GM23248 (cell line): ENCODE measurements around the gene SOX6. TPM values are rescaled to one million over a fixed set of nuclear protein-coding genes. Genes with fewer than 3 reads are reported as not detected.

ENCODE experiments used
- DNase-seq: peaks from one replicate; pipeline ENCODE4 v3.0.0-alpha.2; 2015
- H2AFZ ChIP-seq: fragments of 200-600 bp; sonication (generic); 2 replicates; pipeline ENCODE4 v1.6.1; 2016; ENCODE audit warnings: antibody characterized with exemption
- H3F3A ChIP-seq: fragments of 200-600 bp; sonication (generic); 2 replicates; pipeline ENCODE4 v1.6.1; 2016; ENCODE audit warnings: mild to moderate bottlenecking, antibody characterized with exemption, mixed run types; ENCODE audit not compliant: insufficient read depth
- H3K27ac ChIP-seq: fragments of 200-600 bp; sonication (generic); 2 replicates; pipeline ENCODE4 v1.5.1; 2016; ENCODE audit warnings: mild to moderate bottlenecking
- H3K27me3 ChIP-seq: fragments of 200-600 bp; sonication (generic); replicated peaks from 2 replicates; pipeline ENCODE4 v1.6.1; 2016; ENCODE audit warnings: mild to moderate bottlenecking; ENCODE audit not compliant: insufficient read depth
- H3K36me3 ChIP-seq: fragments of 200-600 bp; sonication (generic); 2 replicates; pipeline ENCODE4 v1.6.1; 2016; ENCODE audit warnings: low read depth, mild to moderate bottlenecking
- H3K4me1 ChIP-seq: fragments of 200-600 bp; sonication (generic); 2 replicates; pipeline ENCODE4 v1.6.1; 2016; ENCODE audit warnings: mild to moderate bottlenecking; ENCODE audit not compliant: insufficient read depth
- H3K4me2 ChIP-seq: fragments of 200-600 bp; sonication (generic); one replicate; pipeline ENCODE4 v1.6.1; 2016; ENCODE audit warnings: mild to moderate bottlenecking; ENCODE audit not compliant: unreplicated experiment
- H3K4me3 ChIP-seq: fragments of 200-600 bp; sonication (generic); 2 replicates; pipeline ENCODE4 v1.5.1; 2016; ENCODE audit warnings: mild to moderate bottlenecking
- H3K79me2 ChIP-seq: fragments of 200-600 bp; sonication (generic); 2 replicates; pipeline ENCODE4 v1.6.1; 2016; ENCODE audit warnings: mild to moderate bottlenecking; ENCODE audit not compliant: insufficient read depth
- H3K9ac ChIP-seq: fragments of 200-600 bp; sonication (generic); 2 replicates; pipeline ENCODE4 v1.6.1; 2016; ENCODE audit warnings: mild to moderate bottlenecking
- H3K9me2 ChIP-seq: fragments of 200-600 bp; sonication (generic); 2 replicates; pipeline ENCODE4 v1.6.1; 2016; ENCODE audit warnings: mixed run types, mild to moderate bottlenecking, moderate library complexity; ENCODE audit not compliant: insufficient read depth
- H3K9me3 ChIP-seq: fragments of 200-600 bp; sonication (generic); one replicate; pipeline ENCODE4 v1.6.1; 2017; ENCODE audit warnings: low read depth
- H4K20me1 ChIP-seq: fragments of 200-600 bp; sonication (generic); 2 replicates; pipeline ENCODE4 v1.6.0; 2016; ENCODE audit not compliant: insufficient read depth
- EZH2 ChIP-seq: fragments of 200-600 bp; sonication (generic); IDR thresholded peaks from 2 replicates; pipeline ENCODE4 v1.6.1; 2018; ENCODE audit warnings: antibody characterized with exemption, mild to moderate bottlenecking; ENCODE audit not compliant: insufficient read depth, poor library complexity, severe bottlenecking
- EZH2phosphoT487 ChIP-seq: fragments of 200-600 bp; sonication (generic); IDR thresholded peaks from 2 replicates; pipeline ENCODE4 v1.6.1; 2018; ENCODE audit warnings: antibody characterized with exemption, moderate library complexity, mild to moderate bottlenecking, low read depth; ENCODE audit not compliant: insufficient read depth
- WGBS, 2 experiments: methylation state at CpG; one replicate each; pipeline ENCODE4 v1.1.6; 2015 to 2017; ENCODE audit warnings: low lambda C conversion rate in 2 of 2, low coverage in 1 of 2; ENCODE audit errors: missing lambda C conversion rate in 2 of 2; 5-methylcytosine and 5-hydroxymethylcytosine counted together
- in situ Hi-C: fragments of 300-500 bp; cut with MboI; formaldehyde crosslinking; loops from 2 replicates; pipeline ENCODE4 v1.15.0; 2020
- polyA plus RNA-seq: library from polyadenylated mRNA; unstranded; fragments of >200 nt; fragmentation: Nextera tagmentation; extraction: Ambion mirVana; gene quantifications from 2 replicates; pipeline ENCODE4 v1.2.1, GENCODE V29; 2016
- total RNA-seq: library from RNA; depleted of rRNA; stranded (reverse); fragments of >200 nt; shearing (Covaris generic); gene quantifications from 2 replicates; pipeline ENCODE4 v1.2.3, GENCODE V29; 2014

SOX6 gene
- total and polyA plus RNA-seq, 2 experiments from 2014 or later: under 0.01 to 0.49 TPM

- no peak overlapping the region for H2AFZ ChIP-seq
Measured at GRCh38 chr11:16087886-16088285, 268.5 kb downstream of the SOX6 start.

GRCh38 chr11:16086229-16086819 is 270.0 kb downstream of the SOX6 start:
- 34 to 40% methylated on average over 7 of the region's 7 CpGs for WGBS, 2 experiments
- Histone ChIP-seq H3K79me2 (no peaks in the 10 kb centered on the region), H3F3A (no peaks in the 10 kb centered on the region), H3K27ac (no peak overlapping the region), H3K9ac (no peak overlapping the region), H3K9me3 (no peaks in the 10 kb centered on the region), H3K4me3 (no peak overlapping the region), H3K4me1 (no peaks in the 10 kb centered on the region), H3K36me3 (no peaks in the 10 kb centered on the region), H3K27me3 (peaks cover 19% of the 10 kb centered on the region), H3K4me2 (no peak overlapping the region), H2AFZ (no peak overlapping the region), H3K9me2 (no peaks in the 10 kb centered on the region), H4K20me1 (no peaks in the 10 kb centered on the region)
- TF ChIP-seq EZH2 (no peak), EZH2phosphoT487 (no peak)
- DNase-seq: no peak
- in situ Hi-C loops: no loop called here

More at GRCh38 chr11:16087886-16088285, 268.5 kb downstream of the SOX6 start:
- no peaks in the 10 kb centered on the region for H3K79me2 ChIP-seq
- in situ Hi-C loops: no loop called here
- H3K36me3 ChIP-seq: no peaks in the 10 kb centered on the region
- TF ChIP-seq EZH2: no peak
- TF ChIP-seq EZH2phosphoT487: no peak
- H3K4me1 ChIP-seq: no peaks in the 10 kb centered on the region
- no peak overlapping the region for H3K4me2 ChIP-seq
- no peak for DNase-seq
- H3K9ac ChIP-seq: no peak overlapping the region
- H3K4me3 ChIP-seq: no peak overlapping the region
- H3F3A ChIP-seq: no peaks in the 10 kb centered on the region
- H3K9me3 ChIP-seq: no peaks in the 10 kb centered on the region
- WGBS, 2 experiments: 17 to 21% methylated on average over 2 of the region's 2 CpGs
- H3K27ac ChIP-seq: no peak overlapping the region
- no peaks in the 10 kb centered on the region for H4K20me1 ChIP-seq
- H3K27me3 ChIP-seq: peaks cover 5% of the 10 kb centered on the region; the same call in 1 of the 2 replicates
- no peaks in the 10 kb centered on the region for H3K9me2 ChIP-seq

GRCh38 chr11:16082095-16083055 is 274.0 kb downstream of the SOX6 start:
- no peaks in the 10 kb centered on the region for H3K36me3 ChIP-seq
- no peak for TF ChIP-seq EZH2phosphoT487
- no peak for TF ChIP-seq EZH2
- H3K9me3 ChIP-seq: no peaks in the 10 kb centered on the region
- H3K27ac ChIP-seq: no peak overlapping the region
- H3K9ac ChIP-seq: no peak overlapping the region
- in situ Hi-C loops: no loop called here
- H3K4me3 ChIP-seq: no peak overlapping the region
- no peaks in the 10 kb centered on the region for H3K79me2 ChIP-seq
- peaks cover 19% of the 10 kb centered on the region for H3K27me3 ChIP-seq
- no peak overlapping the region for H3K4me2 ChIP-seq
- no peaks in the 10 kb centered on the region for H3K4me1 ChIP-seq
- no peaks in the 10 kb centered on the region for H3K9me2 ChIP-seq
- DNase-seq: no peak
- no peaks in the 10 kb centered on the region for H4K20me1 ChIP-seq
- H3F3A ChIP-seq: no peaks in the 10 kb centered on the region
- no peak overlapping the region for H2AFZ ChIP-seq
- 36% methylated on average over 2 of the region's 2 CpGs for WGBS, 2 experiments

GRCh38 chr11:16081382-16082094 is 274.8 kb downstream of the SOX6 start:
- Histone ChIP-seq H3F3A (no peaks in the 10 kb centered on the region), H3K4me2 (no peak overlapping the region), H3K4me3 (no peak overlapping the region), H3K4me1 (no peaks in the 10 kb centered on the region), H2AFZ (no peak overlapping the region), H3K36me3 (no peaks in the 10 kb centered on the region), H3K27ac (no peak overlapping the region), H3K9ac (no peak overlapping the region), H3K27me3 (peaks cover 15% of the 10 kb centered on the region), H3K9me3 (no peaks in the 10 kb centered on the region), H4K20me1 (no peaks in the 10 kb centered on the region), H3K9me2 (no peaks in the 10 kb centered on the region), H3K79me2 (no peaks in the 10 kb centered on the region)
- no peak for TF ChIP-seq EZH2
- TF ChIP-seq EZH2phosphoT487: no peak
- DNase-seq: no peak
- 4 to 6% methylated on average over 5 of the region's 5 CpGs for WGBS, 2 experiments
- in situ Hi-C loops: no loop called here
